Activated naive CD4-positive, alpha-beta T cell treated with anti-CD3 and anti-CD28 coated beads, Interleukin-2, amount 10 ng/mL, durations not matched to agents 7 days and 5 days (primary cell): ENCODE results near the gene G3BP2.
A peak's percentile ranks its signal among the peaks of the same experiment; 100 is the strongest.
"Not testable (repeated sequence)": the region's sequence is repeated elsewhere in the genome, so short reads cannot be mapped to it uniquely, and the experiment has no call there.

Experiments used
- CTCF ChIA-PET: fragments of 350-600 bp; sonication (Branson Sonifier 250); formaldehyde crosslinking; loops from one replicate; lab custom pipeline; 2021; ENCODE audit warnings: antibody characterized with exemption; lab: Charles Lee
- DNase-seq: peaks from one replicate; pipeline ENCODE4 v3.0.0-alpha.2; 2020
- H3K27ac Mint-ChIP-seq: one replicate; pipeline ENCODE4 v1.8.0; 2021; ENCODE audit warnings: mild to moderate bottlenecking, moderate library complexity, mixed read lengths
- H3K27me3 Mint-ChIP-seq: one replicate; pipeline ENCODE4 v1.8.0; 2021; ENCODE audit warnings: mild to moderate bottlenecking, mixed read lengths
- H3K36me3 Mint-ChIP-seq: one replicate; pipeline ENCODE4 v1.8.0; 2021; ENCODE audit warnings: mixed read lengths
- H3K4me1 Mint-ChIP-seq: one replicate; pipeline ENCODE4 v1.8.0; 2021; ENCODE audit warnings: mixed read lengths
- H3K4me3 Mint-ChIP-seq: one replicate; pipeline ENCODE4 v1.8.0; 2021; ENCODE audit warnings: mild to moderate bottlenecking, moderate library complexity, mixed read lengths
- H3K9me3 Mint-ChIP-seq: one replicate; pipeline ENCODE4 v1.8.0; 2021; ENCODE audit warnings: mixed read lengths

The G3BP2 gene

DNA sequence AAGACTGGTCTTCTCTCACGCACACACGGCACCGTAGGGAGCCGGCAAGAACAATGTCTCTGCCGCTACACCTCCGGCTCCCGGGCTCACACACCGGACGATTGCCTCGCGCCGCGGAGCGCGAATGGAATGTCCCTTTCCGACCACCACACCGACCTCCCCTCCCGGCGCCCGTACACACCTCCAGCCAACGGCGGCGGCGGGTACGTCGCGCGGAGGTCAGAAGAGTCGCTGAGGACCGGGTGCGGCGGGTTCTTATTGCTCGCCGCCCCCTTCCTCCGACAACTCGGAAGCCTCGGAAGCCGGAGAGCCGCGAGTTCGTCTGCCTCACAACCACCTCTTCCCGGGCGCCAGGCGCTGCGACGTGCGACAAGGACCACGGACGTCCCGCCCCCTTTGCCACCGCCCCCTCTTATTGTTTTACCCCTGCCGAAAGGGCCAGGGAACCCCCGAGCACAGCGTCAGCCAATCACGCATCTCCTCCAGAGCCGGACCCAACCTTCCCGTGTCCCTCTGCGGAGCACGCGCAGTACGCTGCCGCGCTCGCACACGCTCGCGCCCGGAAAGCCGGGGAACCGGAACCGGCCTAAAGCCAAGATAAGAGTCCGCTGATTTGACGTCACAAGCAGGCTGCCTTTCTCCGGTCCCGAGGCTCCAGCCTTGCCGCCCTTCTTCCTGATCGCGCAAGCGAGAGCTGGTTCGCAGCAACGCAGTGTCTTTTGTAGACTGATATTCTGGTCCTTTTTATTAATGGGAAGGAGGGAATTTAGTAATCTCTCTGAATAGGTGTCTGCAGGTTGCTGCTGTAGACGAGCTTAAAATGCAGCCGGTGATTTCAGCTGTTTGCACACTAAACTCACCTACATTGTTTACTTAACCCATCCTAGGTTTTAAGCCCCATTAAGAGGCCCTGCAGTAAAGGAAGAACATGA, at the start of gene G3BP2:
G3BP2 (minus strand) TSS at position 385 of the 932 bp plus-strand sequence. CDS start 11,386 bp downstream, outside the sequence.
- peak; percentile 99 for DNase-seq
- peaks cover 37% of the 10 kb centered on the region for H3K36me3 Mint-ChIP-seq
- H3K27me3 Mint-ChIP-seq: peaks cover 12% of the 10 kb centered on the region
- peaks cover 45% of the 10 kb centered on the region for H3K4me1 Mint-ChIP-seq
- H3K9me3 Mint-ChIP-seq: no peaks in the 10 kb centered on the region
- H3K4me3 Mint-ChIP-seq: peak within 1 kb of the TSS; percentile 97
- CTCF ChIA-PET: interaction anchor here (0.6 to 1.2 kb wide), 5 partner anchors 10 to 51 kb away, joined by 3 to 5 read pairs (median 3); partner anchors contain the start of gene USO1
- H3K27ac Mint-ChIP-seq: peak within 1 kb of the TSS; percentile 99

DNA sequence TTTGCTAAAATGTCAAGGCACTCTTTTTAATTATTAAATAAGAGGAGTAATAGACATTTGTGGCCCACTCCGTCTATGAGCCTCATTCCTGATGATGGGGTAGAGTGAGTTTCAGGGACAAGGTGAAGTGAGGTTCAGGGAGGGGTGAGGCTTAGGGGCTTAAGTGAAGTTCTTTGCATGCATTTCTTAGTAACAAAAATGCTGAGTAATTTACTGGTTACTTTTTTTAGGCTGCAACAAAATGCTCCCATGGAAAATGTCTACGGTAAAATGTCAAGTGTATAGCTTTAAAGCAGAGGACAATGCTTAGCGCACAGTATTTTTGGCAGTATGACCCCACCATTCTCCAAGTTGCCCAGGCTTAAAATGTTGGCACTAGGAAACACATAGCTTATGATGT, 49.2 kb upstream of the G3BP2 start:
- CTCF ChIA-PET: interaction anchor here (1.4 to 3.4 kb wide), 4 partner anchors 10 to 91 kb away, joined by 4 to 20 read pairs (median 10); partner anchors contain the start of gene CDKL2
- no peak overlapping the region for H3K27ac Mint-ChIP-seq

DNA sequence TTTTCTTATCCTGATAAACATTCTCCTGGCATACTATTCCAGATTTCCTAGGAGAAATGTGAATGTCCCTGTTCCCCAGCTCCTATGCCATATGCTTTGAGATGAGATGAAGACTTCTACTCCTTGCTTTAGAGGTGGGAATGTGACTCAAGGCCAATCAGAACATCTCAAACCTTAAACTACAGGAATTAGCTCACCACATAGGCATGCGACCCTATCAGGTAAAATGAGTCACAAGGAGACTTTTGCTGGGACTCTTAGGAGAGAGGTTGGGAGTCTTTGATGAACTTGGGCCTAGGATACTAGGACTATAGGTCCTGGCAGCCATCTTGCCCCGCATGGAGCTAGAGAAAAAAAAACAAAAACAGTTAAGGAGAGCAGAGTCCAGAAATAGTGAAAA, 45.3 kb upstream of the G3BP2 start:
- peaks cover 26% of the 10 kb centered on the region for H3K4me1 Mint-ChIP-seq
- H3K36me3 Mint-ChIP-seq: no peaks in the 10 kb centered on the region
- no peaks in the 10 kb centered on the region for H3K27me3 Mint-ChIP-seq
- no peak overlapping the region for H3K27ac Mint-ChIP-seq
- H3K4me3 Mint-ChIP-seq: no peak overlapping the region
- DNase-seq: no peak
- CTCF ChIA-PET: interaction anchor here (1.1 kb wide), 1 partner anchor 177 kb away, joined by 3 read pairs; no protein-coding TSS in a partner anchor
- H3K9me3 Mint-ChIP-seq: no peaks in the 10 kb centered on the region

More for the DNA sequence above, 49.2 kb upstream of the G3BP2 start:
- Mint-ChIP-seq H3K27me3 (peaks cover 5% of the 10 kb centered on the region), H3K36me3 (peaks cover 12% of the 10 kb centered on the region), H3K9me3 (no peaks in the 10 kb centered on the region), H3K4me1 (peaks cover 44% of the 10 kb centered on the region), H3K4me3 (no peak overlapping the region)
- DNase-seq: no peak

DNA sequence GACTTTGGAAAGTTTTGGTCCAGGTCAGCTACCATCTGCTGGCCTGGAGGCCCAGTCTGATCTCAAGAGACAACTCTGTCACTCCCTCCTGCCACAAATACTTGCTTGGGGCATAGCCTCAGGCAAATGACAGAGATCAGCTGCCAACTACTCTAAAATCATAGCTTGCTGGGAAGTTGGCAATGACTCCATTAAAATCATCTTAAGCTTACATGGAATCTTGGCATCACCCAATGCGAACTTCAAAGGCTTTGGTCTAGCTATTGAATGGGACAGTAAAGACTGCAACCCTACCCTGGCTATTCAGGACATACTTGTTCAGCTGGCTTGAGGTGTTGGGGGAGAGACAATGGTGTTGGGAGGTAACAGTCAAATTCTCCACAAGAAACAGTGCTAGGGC, 44.2 kb upstream of the G3BP2 start:
- CTCF ChIA-PET: interaction anchor here (0.7 kb wide), 1 partner anchor 121 kb away, joined by 3 read pairs; no protein-coding TSS in a partner anchor
- Mint-ChIP-seq H3K27me3 (no peaks in the 10 kb centered on the region), H3K9me3 (no peaks in the 10 kb centered on the region), H3K4me3 (no peak overlapping the region), H3K4me1 (peaks cover 16% of the 10 kb centered on the region), H3K27ac (no peak overlapping the region), H3K36me3 (no peaks in the 10 kb centered on the region)
- DNase-seq: no peak

DNA sequence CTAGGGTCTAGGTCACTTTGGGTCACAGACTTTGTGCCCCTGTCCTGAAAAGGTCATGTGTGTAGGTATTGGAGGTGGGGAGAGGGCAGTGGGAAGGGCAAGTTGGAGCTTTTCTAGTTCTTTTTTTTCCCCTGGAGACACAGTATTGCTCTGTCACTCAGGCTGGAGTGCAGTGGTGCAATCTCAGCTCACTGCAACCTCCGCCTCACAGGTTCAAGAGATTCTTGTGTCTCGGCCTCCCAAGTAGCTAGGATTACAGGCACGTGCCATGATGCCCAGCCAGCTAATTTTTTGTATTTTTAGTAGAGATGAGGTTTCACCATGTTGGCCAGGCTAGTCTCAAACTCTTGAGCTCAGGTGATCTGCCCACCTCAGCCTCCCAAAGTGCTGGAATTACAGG, 42.8 kb upstream of the G3BP2 start:
- H3K4me3 Mint-ChIP-seq, DNase-seq, H3K9me3 Mint-ChIP-seq, H3K27me3 Mint-ChIP-seq, H3K4me1 Mint-ChIP-seq, H3K36me3 Mint-ChIP-seq, H3K27ac Mint-ChIP-seq: not testable (repeated sequence)
- CTCF ChIA-PET: interaction anchor here (2.5 kb wide), 1 partner anchor 8 kb away, joined by 15 read pairs; the partner anchor contains the start of gene USO1

DNA sequence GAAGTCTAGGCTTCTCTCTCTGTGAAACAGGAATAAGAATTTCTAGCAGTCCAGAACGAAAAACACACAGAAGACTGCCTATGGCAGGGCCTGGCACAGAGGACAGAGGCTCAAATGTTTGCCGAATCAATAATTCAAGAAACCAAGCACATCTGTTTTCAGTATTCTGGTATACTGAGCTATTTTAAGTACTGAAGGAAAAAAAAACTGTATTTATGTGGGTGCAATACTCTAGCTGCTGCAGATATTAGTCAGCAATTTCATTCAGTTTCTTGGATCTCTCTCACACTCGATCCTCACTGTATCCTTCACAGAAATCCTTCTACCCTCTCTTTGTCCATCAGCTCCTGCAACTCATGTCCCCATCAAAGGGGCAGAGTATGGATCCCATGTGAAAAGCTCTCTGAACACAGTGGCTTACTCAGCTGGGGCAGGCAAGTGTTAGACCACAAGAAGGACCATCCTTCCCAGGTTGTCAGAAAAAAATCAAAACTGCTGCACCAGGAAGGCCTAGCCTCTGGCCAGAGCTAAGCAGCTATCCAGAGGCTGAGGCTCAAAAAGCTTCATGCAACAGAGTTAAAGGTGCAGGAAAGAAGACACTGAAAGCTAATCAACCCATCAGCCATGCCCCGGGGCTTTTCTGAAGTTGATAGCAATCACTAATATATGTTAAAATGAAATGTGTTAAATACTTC, 42.0 kb upstream of the G3BP2 start:
- CTCF ChIA-PET: interaction anchor here (2.5 kb wide), 1 partner anchor 9 kb away, joined by 15 read pairs; the partner anchor contains the start of gene USO1
- H3K27me3 Mint-ChIP-seq: no peaks in the 10 kb centered on the region
- no peaks in the 10 kb centered on the region for H3K36me3 Mint-ChIP-seq
- no peaks in the 10 kb centered on the region for H3K9me3 Mint-ChIP-seq
- no peak for DNase-seq
- H3K27ac Mint-ChIP-seq: no peak overlapping the region
- no peak overlapping the region for H3K4me3 Mint-ChIP-seq
- H3K4me1 Mint-ChIP-seq: peaks cover 7% of the 10 kb centered on the region

DNA sequence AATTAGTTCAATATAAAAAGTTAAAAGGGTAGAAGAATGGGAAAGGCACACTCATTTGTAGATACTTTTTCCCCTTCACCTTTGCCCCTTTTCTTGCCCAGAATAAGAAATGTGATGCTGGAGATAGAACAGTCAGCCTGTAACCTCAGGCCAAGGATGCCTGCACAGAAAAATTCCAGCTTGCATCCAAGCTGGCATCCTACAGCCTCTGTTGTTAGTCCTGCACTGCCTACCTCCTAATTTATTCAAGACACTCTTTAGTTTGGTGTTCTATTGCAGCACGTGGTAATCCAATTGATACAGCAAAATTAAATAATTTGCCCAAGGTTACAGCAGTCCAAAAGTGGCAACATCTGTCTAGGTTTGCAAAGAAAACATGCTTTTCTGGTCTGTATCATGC, 41.5 kb upstream of the G3BP2 start:
- H3K4me1 Mint-ChIP-seq: peaks cover 8% of the 10 kb centered on the region
- no peak overlapping the region for H3K4me3 Mint-ChIP-seq
- CTCF ChIA-PET: interaction anchor here (2.5 kb wide), 1 partner anchor 9 kb away, joined by 15 read pairs; the partner anchor contains the start of gene USO1
- DNase-seq: no peak
- no peaks in the 10 kb centered on the region for H3K36me3 Mint-ChIP-seq
- no peaks in the 10 kb centered on the region for H3K9me3 Mint-ChIP-seq
- H3K27me3 Mint-ChIP-seq: no peaks in the 10 kb centered on the region
- no peak overlapping the region for H3K27ac Mint-ChIP-seq

DNA sequence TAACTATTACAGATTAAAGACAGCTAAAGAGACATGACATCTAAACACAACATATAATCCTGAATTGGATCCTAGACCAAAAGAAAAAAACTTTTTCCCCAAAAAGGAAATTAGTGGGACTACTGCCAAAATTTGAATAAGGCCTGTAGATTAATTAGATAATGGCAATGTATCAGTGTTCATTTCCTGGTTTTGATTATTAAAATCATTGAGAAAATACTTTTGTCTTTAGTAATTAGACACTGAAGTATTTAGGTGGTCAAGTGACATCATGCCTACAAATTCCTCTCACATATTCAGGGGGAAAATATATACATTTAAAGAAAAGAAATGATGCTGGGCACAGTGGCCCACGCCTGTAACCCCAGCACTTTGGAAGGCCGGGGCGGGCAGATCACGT, 40.8 kb upstream of the G3BP2 start:
- CTCF ChIA-PET: interaction anchor here (2.5 kb wide), 1 partner anchor 9 kb away, joined by 16 read pairs; the partner anchor contains the start of gene USO1
- no peak for DNase-seq
- no peaks in the 10 kb centered on the region for H3K9me3 Mint-ChIP-seq
- H3K36me3 Mint-ChIP-seq: no peaks in the 10 kb centered on the region
- no peaks in the 10 kb centered on the region for H3K27me3 Mint-ChIP-seq
- no peak overlapping the region for H3K27ac Mint-ChIP-seq
- no peak overlapping the region for H3K4me3 Mint-ChIP-seq
- peaks cover 13% of the 10 kb centered on the region for H3K4me1 Mint-ChIP-seq

DNA sequence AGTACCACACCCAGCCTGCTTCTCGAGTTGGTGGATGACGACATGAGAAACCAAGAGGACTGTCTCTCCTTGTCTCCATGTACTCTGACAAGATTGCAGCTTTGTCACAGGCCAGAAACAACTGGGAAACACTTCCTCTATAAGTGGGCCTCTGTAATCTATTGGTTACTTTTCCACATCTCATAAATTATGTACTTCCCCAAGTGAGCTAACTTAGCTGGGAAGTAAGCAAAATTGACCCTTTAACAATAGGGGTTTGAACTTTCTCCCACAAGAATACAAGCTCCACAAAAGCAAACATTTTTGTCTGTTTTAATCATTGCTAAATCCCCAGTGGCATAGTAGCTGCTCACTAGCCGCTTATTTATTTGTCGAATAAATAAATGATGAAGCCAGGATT, 37.0 kb upstream of the G3BP2 start:
- CTCF ChIA-PET: interaction anchor here (0.8 to 3.2 kb wide), 4 partner anchors 13 to 135 kb away, joined by 3 to 20 read pairs (median 7); partner anchors contain the start of gene USO1
- DNase-seq: no peak
- peaks cover 16% of the 10 kb centered on the region for H3K4me1 Mint-ChIP-seq
- no peak overlapping the region for H3K27ac Mint-ChIP-seq
- H3K4me3 Mint-ChIP-seq: no peak overlapping the region
- H3K9me3 Mint-ChIP-seq: no peaks in the 10 kb centered on the region
- H3K27me3 Mint-ChIP-seq: no peaks in the 10 kb centered on the region
- H3K36me3 Mint-ChIP-seq: no peaks in the 10 kb centered on the region

DNA sequence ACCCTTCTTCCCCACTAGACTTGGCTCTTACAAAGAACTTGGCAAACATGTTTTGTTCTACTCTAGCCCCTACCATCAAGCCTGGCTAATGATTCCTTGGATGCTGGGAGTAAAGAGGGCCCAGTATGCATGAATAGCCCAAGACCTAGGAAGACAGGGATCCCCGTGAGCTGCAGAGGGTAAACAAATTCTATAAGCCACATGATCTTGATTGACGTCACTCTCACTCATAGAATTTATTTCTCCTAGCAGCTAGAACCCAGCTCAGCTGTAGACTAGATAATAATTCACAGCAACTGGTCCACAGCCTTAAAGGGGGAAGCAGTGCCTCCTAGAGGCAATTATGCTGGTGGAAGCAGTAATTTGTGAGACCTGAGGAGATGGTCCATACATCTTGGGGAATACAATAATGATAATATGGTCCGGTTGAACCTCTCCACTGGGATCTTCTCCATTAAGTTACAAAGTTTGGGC, 35.0 kb upstream of the G3BP2 start:
- no peaks in the 10 kb centered on the region for H3K27me3 Mint-ChIP-seq
- no peaks in the 10 kb centered on the region for H3K9me3 Mint-ChIP-seq
- H3K4me3 Mint-ChIP-seq: no peak overlapping the region
- H3K36me3 Mint-ChIP-seq: no peaks in the 10 kb centered on the region
- CTCF ChIA-PET: interaction anchor here (0.6 to 3.2 kb wide), 8 partner anchors 12 to 208 kb away, joined by 3 to 20 read pairs (median 4); partner anchors contain the start of gene USO1
- H3K4me1 Mint-ChIP-seq: peaks cover 13% of the 10 kb centered on the region
- peak; percentile 64 for DNase-seq
- peak overlapping the region; percentile 70 for H3K27ac Mint-ChIP-seq

DNA sequence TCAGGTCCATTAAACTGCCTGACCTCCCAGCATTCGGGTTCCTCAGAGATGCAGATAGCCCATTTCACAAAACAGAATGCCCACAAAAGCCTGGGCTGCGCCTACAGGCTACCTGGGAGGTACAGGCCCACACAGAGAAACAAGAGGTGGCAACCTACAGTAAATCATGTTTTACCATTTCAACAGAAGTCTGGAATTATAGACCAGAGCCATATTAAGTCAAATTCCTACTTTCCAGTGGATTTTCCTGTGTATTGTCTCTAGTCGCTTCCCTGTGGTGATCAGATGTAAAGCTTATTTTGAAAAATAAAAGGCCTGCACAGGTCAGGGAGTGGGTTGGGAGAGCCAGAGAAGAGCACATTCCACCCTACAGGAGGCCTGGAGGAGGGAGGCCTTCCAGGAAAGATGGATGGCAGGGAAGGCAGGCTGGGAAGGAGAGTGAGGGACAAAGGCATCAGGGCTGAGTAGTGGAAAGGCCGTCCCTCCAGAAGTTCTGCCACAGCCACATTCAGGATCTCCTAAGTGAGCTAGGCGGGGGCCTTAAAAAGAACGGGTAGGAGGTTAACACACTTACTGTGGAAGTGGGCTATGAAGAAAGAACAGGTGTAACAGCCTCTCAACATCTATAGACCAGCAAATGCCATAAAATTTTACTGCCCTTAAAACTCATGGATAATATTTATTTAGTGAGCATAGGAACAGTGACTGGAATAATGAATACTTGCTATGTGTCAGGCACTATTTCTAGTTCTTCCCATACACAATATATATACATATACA, 32.2 kb upstream of the G3BP2 start:
- no peaks in the 10 kb centered on the region for H3K9me3 Mint-ChIP-seq
- no peaks in the 10 kb centered on the region for H3K36me3 Mint-ChIP-seq
- peaks cover 13% of the 10 kb centered on the region for H3K4me1 Mint-ChIP-seq
- CTCF ChIA-PET: interaction anchor here (2.5 kb wide), 1 partner anchor 19 kb away, joined by 5 read pairs; the partner anchor contains the start of gene USO1
- H3K4me3 Mint-ChIP-seq: no peak overlapping the region
- peak overlapping the region; percentile 55 for H3K27ac Mint-ChIP-seq
- DNase-seq: no peak
- no peaks in the 10 kb centered on the region for H3K27me3 Mint-ChIP-seq

DNA sequence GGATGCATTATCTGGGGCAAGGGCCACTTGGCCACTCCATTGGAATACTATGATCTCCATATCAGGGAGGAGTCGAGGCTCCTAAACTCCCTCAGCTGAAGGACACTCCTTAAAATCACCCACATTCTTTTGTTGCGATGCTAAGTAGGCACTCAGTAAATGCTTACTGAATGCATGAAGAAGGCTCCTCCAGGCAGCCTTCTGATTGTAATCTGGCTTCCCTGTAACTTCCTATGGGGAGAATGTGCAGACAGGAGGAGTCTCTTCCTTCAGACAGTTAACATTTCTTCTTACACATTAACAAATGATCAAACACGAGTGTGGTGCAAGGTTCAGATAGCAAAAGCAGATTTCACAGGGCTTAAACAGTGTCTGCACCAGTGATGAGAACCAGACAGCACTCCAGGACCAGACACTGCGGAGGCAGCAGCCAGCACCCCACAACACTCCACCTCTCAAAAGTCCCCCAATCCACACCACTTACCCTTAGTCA, 29.8 kb upstream of the G3BP2 start:
- Mint-ChIP-seq H3K27me3 (no peaks in the 10 kb centered on the region), H3K27ac (no peak overlapping the region), H3K36me3 (no peaks in the 10 kb centered on the region), H3K9me3 (no peaks in the 10 kb centered on the region), H3K4me1 (peaks cover 17% of the 10 kb centered on the region), H3K4me3 (no peak overlapping the region)
- CTCF ChIA-PET: no interaction called here
- DNase-seq: no peak

DNA sequence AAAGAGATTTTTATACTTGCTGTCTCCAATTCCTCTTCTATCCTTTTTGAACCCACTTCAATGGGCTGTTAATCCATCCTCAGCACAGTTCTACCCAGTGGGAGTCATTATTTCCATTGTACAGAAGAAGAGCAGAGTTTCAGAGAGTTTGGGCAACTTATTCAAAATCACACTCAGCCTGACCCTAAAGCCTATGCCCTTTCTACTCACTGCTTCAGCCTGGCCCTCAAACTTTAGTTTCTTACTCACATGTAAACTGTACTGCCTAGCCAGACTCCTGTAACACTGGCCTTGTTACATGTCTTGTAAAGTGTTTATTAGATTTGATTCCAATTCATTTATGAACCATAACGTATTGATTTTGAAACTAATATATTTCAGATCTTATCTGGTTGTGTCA, 26.1 kb upstream of the G3BP2 start:
- H3K27ac Mint-ChIP-seq: peak overlapping the region; percentile 10
- no peaks in the 10 kb centered on the region for H3K27me3 Mint-ChIP-seq
- no peak overlapping the region for H3K4me3 Mint-ChIP-seq
- CTCF ChIA-PET: no interaction called here
- DNase-seq: no peak
- peaks cover 40% of the 10 kb centered on the region for H3K4me1 Mint-ChIP-seq
- H3K9me3 Mint-ChIP-seq: no peaks in the 10 kb centered on the region
- H3K36me3 Mint-ChIP-seq: peaks cover 9% of the 10 kb centered on the region
